HL-60 (cell line): ENCODE data around the gene ST13.

Experiments
- DNase-seq, 2 experiments: peaks; one replicate each; pipeline ENCODE4 v3.0.0-alpha.2; 2010 to 2020; ENCODE audit warnings: low read depth in 1 of 2, low spot score in 1 of 2
- H3K27ac ChIP-seq: fragments of 250-450 bp; sonication (Bioruptor Pico); replicated peaks from 2 replicates; pipeline ENCODE4 v1.5.1; 2020; ENCODE audit warnings: mild to moderate bottlenecking, moderate library complexity
- H3K27me3 ChIP-seq: fragments of 250-450 bp; sonication (Bioruptor Pico); 2 replicates; pipeline ENCODE4 v1.5.1; 2021; ENCODE audit warnings: mild to moderate bottlenecking, moderate library complexity; ENCODE audit not compliant: insufficient read depth, poor library complexity, severe bottlenecking
- H3K4me3 ChIP-seq: replicated peaks from 2 replicates; pipeline ENCODE4 v1.5.1; 2011; ENCODE audit warnings: mild to moderate bottlenecking, control low read depth, low read length; ENCODE audit not compliant: insufficient read depth
- GABPA ChIP-seq: IDR thresholded peaks from 2 replicates; pipeline ENCODE4 v1.6.1; 2012; ENCODE audit warnings: low read depth
- POLR2AphosphoS5 ChIP-seq: IDR thresholded peaks from 2 replicates; pipeline ENCODE4 v1.6.1; 2012; ENCODE audit warnings: low read depth
- SPI1 ChIP-seq: IDR thresholded peaks from 2 replicates; pipeline ENCODE4 v1.6.1; 2012; ENCODE audit warnings: low read depth, mild to moderate bottlenecking, borderline replicate concordance
- TF ChIP-seq, protein P1 (sequence below): IDR thresholded peaks from 2 replicates; pipeline ENCODE4 v1.6.1; 2012; ENCODE audit warnings: low read depth; ENCODE audit not compliant: insufficient replicate concordance
- TF ChIP-seq, protein P2 (sequence below): IDR thresholded peaks from one replicate; pipeline ENCODE4 v1.5.1; 2011; ENCODE audit warnings: low read length, control low read depth, inconsistent platforms; ENCODE audit not compliant: insufficient read depth

Gene ST13

DNA sequence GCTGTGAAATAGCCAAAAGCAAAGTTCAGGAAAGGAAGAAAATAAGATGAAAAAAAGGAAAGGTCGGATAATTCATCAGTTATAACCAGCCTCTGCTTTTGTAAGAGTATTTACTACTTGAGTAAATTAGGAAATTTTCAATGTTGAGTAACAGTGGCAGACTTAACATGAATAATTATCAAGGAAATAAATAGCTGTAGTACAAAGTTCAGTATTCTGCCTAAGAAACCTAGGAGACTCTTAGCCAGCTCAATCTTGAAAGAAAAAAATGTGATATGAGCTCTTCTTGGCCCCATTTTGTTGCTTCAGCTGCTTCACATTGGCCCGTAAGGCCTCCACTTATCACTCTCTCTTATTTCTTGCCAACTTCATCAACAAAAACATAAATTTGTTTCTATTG, 22.5 kb upstream of the ST13 start:
- DNase-seq, result no peak
- H3K4me3 ChIP-seq, result no peak overlapping the region
- no peaks in the 10 kb centered on the region for H3K27me3 ChIP-seq
- H3K27ac ChIP-seq, result no peak overlapping the region
- TF ChIP-seq, protein P1, sequence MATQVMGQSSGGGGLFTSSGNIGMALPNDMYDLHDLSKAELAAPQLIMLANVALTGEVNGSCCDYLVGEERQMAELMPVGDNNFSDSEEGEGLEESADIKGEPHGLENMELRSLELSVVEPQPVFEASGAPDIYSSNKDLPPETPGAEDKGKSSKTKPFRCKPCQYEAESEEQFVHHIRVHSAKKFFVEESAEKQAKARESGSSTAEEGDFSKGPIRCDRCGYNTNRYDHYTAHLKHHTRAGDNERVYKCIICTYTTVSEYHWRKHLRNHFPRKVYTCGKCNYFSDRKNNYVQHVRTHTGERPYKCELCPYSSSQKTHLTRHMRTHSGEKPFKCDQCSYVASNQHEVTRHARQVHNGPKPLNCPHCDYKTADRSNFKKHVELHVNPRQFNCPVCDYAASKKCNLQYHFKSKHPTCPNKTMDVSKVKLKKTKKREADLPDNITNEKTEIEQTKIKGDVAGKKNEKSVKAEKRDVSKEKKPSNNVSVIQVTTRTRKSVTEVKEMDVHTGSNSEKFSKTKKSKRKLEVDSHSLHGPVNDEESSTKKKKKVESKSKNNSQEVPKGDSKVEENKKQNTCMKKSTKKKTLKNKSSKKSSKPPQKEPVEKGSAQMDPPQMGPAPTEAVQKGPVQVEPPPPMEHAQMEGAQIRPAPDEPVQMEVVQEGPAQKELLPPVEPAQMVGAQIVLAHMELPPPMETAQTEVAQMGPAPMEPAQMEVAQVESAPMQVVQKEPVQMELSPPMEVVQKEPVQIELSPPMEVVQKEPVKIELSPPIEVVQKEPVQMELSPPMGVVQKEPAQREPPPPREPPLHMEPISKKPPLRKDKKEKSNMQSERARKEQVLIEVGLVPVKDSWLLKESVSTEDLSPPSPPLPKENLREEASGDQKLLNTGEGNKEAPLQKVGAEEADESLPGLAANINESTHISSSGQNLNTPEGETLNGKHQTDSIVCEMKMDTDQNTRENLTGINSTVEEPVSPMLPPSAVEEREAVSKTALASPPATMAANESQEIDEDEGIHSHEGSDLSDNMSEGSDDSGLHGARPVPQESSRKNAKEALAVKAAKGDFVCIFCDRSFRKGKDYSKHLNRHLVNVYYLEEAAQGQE, result no peak
- no peak for TF ChIP-seq SPI1
- no peak for TF ChIP-seq GABPA
- no peak for TF ChIP-seq POLR2AphosphoS5
- TF ChIP-seq, protein P2, sequence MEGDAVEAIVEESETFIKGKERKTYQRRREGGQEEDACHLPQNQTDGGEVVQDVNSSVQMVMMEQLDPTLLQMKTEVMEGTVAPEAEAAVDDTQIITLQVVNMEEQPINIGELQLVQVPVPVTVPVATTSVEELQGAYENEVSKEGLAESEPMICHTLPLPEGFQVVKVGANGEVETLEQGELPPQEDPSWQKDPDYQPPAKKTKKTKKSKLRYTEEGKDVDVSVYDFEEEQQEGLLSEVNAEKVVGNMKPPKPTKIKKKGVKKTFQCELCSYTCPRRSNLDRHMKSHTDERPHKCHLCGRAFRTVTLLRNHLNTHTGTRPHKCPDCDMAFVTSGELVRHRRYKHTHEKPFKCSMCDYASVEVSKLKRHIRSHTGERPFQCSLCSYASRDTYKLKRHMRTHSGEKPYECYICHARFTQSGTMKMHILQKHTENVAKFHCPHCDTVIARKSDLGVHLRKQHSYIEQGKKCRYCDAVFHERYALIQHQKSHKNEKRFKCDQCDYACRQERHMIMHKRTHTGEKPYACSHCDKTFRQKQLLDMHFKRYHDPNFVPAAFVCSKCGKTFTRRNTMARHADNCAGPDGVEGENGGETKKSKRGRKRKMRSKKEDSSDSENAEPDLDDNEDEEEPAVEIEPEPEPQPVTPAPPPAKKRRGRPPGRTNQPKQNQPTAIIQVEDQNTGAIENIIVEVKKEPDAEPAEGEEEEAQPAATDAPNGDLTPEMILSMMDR, result no peak

DNA sequence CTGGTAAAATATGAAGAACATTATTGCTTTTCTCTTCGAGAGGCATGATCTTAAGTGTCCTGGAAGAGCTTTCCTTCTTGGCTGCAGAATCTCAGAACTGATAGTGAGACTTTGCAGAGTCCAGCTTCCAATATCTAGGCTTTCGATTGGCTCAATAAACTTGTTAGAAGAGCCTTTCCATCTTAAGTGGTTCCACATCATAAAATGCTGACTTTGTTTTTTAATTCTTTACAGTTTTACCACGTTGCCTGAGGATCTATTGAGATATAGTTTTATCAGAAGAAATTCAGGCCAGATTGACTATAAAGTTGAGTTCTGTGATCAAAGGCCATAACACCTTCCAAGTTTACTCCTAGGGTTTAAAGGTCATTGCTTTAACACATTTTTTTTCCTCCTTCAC, 21.0 kb upstream of the ST13 start:
- no peaks in the 10 kb centered on the region for H3K27me3 ChIP-seq
- H3K27ac ChIP-seq, result no peak overlapping the region
- TF ChIP-seq, protein P1, result no peak
- no peak for TF ChIP-seq POLR2AphosphoS5
- TF ChIP-seq, protein P2, result no peak
- TF ChIP-seq SPI1, result no peak
- TF ChIP-seq GABPA, result no peak
- H3K4me3 ChIP-seq, result no peak overlapping the region
- no peak for DNase-seq

DNA sequence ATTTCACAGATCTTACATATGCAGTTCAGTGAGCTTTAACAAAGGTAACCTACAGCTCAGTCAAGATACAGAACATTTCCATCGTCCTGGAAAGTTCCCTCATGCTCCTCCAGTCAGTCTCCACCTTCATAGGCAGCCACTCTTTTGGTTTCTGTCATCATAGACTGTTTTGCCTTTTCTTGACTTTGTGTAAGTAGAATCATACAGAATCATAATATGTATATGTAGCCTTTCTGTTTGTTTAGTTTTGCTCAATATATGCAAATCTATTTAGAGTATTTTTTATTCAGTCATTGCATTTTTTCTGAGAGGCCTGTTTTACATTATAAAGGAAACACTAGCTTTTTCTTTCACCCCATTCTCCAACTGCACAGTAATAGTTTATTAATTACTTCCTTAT, 20.5 kb upstream of the ST13 start:
- Histone ChIP-seq H3K27ac (no peak overlapping the region), H3K27me3 (no peaks in the 10 kb centered on the region), H3K4me3 (no peak overlapping the region)
- DNase-seq, result no peak
- TF ChIP-seq GABPA (no peak), SPI1 (no peak), POLR2AphosphoS5 (no peak)
- TF ChIP-seq, protein P2, result no peak
- TF ChIP-seq, protein P1, result no peak
